GM19463 (cell line): ENCODE measurements around the gene ATP7B.
"Not testable (repeated sequence)": the region's sequence is repeated elsewhere in the genome, so short reads cannot be mapped to it uniquely, and the experiment has no call there.

Experiments used
- ATAC-seq: cut with Tn5 transposase; IDR thresholded peaks from one replicate; pipeline ENCODE4 v1.9.1; 2021; ENCODE audit warnings: mild to moderate bottlenecking, moderate library complexity; ENCODE audit not compliant: unreplicated experiment

The ATP7B gene

GRCh38 chr13:51924756-51925544 lies 86.3 kb downstream of the ATP7B start:
- ATAC-seq = no peak

- ATAC-seq = peak; percentile 51
Measured at GRCh38 chr13:51923983-51924539, 87.2 kb downstream of the ATP7B start.

- ATAC-seq = no peak
Measured at GRCh38 chr13:51922771-51923480, 88.3 kb downstream of the ATP7B start.

GRCh38 chr13:51921790-51922740 lies 89.2 kb downstream of the ATP7B start:
- no peak for ATAC-seq

- no peak for ATAC-seq
Measured at GRCh38 chr13:51920786-51921185, 90.5 kb downstream of the ATP7B start.

GRCh38 chr13:51920267-51920666 lies 91.0 kb downstream of the ATP7B start:
- ATAC-seq = no peak

- no peak for ATAC-seq
Measured at GRCh38 chr13:51919531-51919930, 91.7 kb downstream of the ATP7B start.

- no peak for ATAC-seq
Measured at GRCh38 chr13:51916962-51917361, 94.3 kb downstream of the ATP7B start.

- ATAC-seq = no peak
Measured at GRCh38 chr13:51916051-51916818, 95.0 kb downstream of the ATP7B start.

- no peak for ATAC-seq
Measured at GRCh38 chr13:51914137-51914493, 97.1 kb downstream of the ATP7B start.

- ATAC-seq = no peak
Measured at GRCh38 chr13:51913421-51914136, 97.7 kb downstream of the ATP7B start.

- no peak for ATAC-seq
Measured at GRCh38 chr13:51912511-51913225, 98.6 kb downstream of the ATP7B start.

GRCh38 chr13:51912091-51912490 lies 99.2 kb downstream of the ATP7B start:
- no peak for ATAC-seq

- no peak for ATAC-seq
Measured at GRCh38 chr13:51910508-51910907, 100.7 kb downstream of the ATP7B start.

- not testable (repeated sequence) for ATAC-seq
Measured at GRCh38 chr13:51909265-51909664, 102.0 kb downstream of the ATP7B start.

- ATAC-seq = no peak
Measured at GRCh38 chr13:51907040-51907732, 104.1 kb downstream of the ATP7B start.

GRCh38 chr13:51906581-51906980 lies 104.7 kb downstream of the ATP7B start:
- no peak for ATAC-seq

- ATAC-seq = no peak
Measured at GRCh38 chr13:51905787-51906186, 105.5 kb downstream of the ATP7B start.
